ENCODE results near the gene MAP9.
A peak's percentile ranks its signal among the peaks of the same experiment; 100 is the strongest.
"Not testable (repeated sequence)": the region's sequence is repeated elsewhere in the genome, so short reads cannot be mapped to it uniquely, and the experiment has no call there.

MAP9 gene

GRCh38 chr4:155376387-155377268 lies at the start of gene MAP9:
TSS of gene MAP9 (minus strand) at chr4:155376965. CDS start at chr4:155375850, 1,115 bp downstream.
- peak; percentile 68 for DNase-seq (ENCODE audit: low spot score)

GRCh38 chr4:155424778-155425177 lies 48.0 kb upstream of the MAP9 start:
- DNase-seq (ENCODE audit: low spot score) = not testable (repeated sequence)

GRCh38 chr4:155423671-155424070 lies 46.9 kb upstream of the MAP9 start:
- no peak for DNase-seq (ENCODE audit: low spot score)

- no peak for DNase-seq (ENCODE audit: low spot score)
Measured at GRCh38 chr4:155419266-155419665, 42.5 kb upstream of the MAP9 start.

GRCh38 chr4:155415662-155416061 lies 38.9 kb upstream of the MAP9 start:
- no peak for DNase-seq (ENCODE audit: low spot score)

GRCh38 chr4:155413451-155413850 lies 36.7 kb upstream of the MAP9 start:
- no peak for DNase-seq (ENCODE audit: low spot score)

GRCh38 chr4:155411546-155411945 lies 34.8 kb upstream of the MAP9 start:
- no peak for DNase-seq (ENCODE audit: low spot score)

- no peak for DNase-seq (ENCODE audit: low spot score)
Measured at GRCh38 chr4:155408796-155409195, 32.0 kb upstream of the MAP9 start.

GRCh38 chr4:155407480-155407879 lies 30.7 kb upstream of the MAP9 start:
- no peak for DNase-seq (ENCODE audit: low spot score)

GRCh38 chr4:155405059-155405458 lies 28.3 kb upstream of the MAP9 start:
- no peak for DNase-seq (ENCODE audit: low spot score)

- peak; percentile 8 for DNase-seq (ENCODE audit: low spot score)
Measured at GRCh38 chr4:155403886-155404285, 27.1 kb upstream of the MAP9 start.

- no peak for DNase-seq (ENCODE audit: low spot score)
Measured at GRCh38 chr4:155402941-155403340, 26.2 kb upstream of the MAP9 start.

GRCh38 chr4:155400893-155401292 lies 24.1 kb upstream of the MAP9 start:
- no peak for DNase-seq (ENCODE audit: low spot score)

GRCh38 chr4:155399974-155400697 lies 23.4 kb upstream of the MAP9 start:
- DNase-seq (ENCODE audit: low spot score) = no peak

GRCh38 chr4:155392481-155393184 lies 15.9 kb upstream of the MAP9 start:
- DNase-seq (ENCODE audit: low spot score) = no peak

GRCh38 chr4:155391932-155392331 lies 15.2 kb upstream of the MAP9 start:
- no peak for DNase-seq (ENCODE audit: low spot score)

GRCh38 chr4:155388162-155388561 lies 11.4 kb upstream of the MAP9 start:
- no peak for DNase-seq (ENCODE audit: low spot score)

- no peak for DNase-seq (ENCODE audit: low spot score)
Measured at GRCh38 chr4:155383541-155383940, 6.8 kb upstream of the MAP9 start.

GRCh38 chr4:155377276-155377675 lies 511 bp upstream of the MAP9 start:
- DNase-seq (ENCODE audit: low spot score) = no peak

- DNase-seq (ENCODE audit: low spot score) = peak; percentile 36
Measured at GRCh38 chr4:155371432-155372043, 5.2 kb downstream of the MAP9 start.

GRCh38 chr4:155367608-155368007 lies 9.2 kb downstream of the MAP9 start:
- DNase-seq (ENCODE audit: low spot score) = no peak

GRCh38 chr4:155353923-155354540 lies 22.7 kb downstream of the MAP9 start:
- peak; percentile 32 for DNase-seq (ENCODE audit: low spot score)

Data from kidney capillary endothelial cell (primary cell).